Subcutaneous adipose tissue (tissue), 4 donors: ENCODE data around the gene INTS7. TPM values are rescaled to one million over a fixed set of nuclear protein-coding genes. Genes with fewer than 3 reads are reported as not detected.

Experiments
- total RNA-seq, 4 donors: library from RNA; depleted of rRNA; stranded (reverse); fragments of >200 nt; gene quantifications; one replicate each; pipeline ENCODE4 v1.1.0, GENCODE V29; 2016
- TF ChIP-seq, protein P1 (sequence below): fragments of 450-650 bp; IDR thresholded peaks from one replicate; pipeline ENCODE4 v1.5.1; 2016; ENCODE audit warnings: low read depth, mild to moderate bottlenecking, control low read depth, antibody characterized with exemption, moderate library complexity

The INTS7 gene
- total RNA-seq, 4 donors from 2014 or later, result 4.0 to 11.6 (median 6.6) TPM

- TF ChIP-seq, protein P1, sequence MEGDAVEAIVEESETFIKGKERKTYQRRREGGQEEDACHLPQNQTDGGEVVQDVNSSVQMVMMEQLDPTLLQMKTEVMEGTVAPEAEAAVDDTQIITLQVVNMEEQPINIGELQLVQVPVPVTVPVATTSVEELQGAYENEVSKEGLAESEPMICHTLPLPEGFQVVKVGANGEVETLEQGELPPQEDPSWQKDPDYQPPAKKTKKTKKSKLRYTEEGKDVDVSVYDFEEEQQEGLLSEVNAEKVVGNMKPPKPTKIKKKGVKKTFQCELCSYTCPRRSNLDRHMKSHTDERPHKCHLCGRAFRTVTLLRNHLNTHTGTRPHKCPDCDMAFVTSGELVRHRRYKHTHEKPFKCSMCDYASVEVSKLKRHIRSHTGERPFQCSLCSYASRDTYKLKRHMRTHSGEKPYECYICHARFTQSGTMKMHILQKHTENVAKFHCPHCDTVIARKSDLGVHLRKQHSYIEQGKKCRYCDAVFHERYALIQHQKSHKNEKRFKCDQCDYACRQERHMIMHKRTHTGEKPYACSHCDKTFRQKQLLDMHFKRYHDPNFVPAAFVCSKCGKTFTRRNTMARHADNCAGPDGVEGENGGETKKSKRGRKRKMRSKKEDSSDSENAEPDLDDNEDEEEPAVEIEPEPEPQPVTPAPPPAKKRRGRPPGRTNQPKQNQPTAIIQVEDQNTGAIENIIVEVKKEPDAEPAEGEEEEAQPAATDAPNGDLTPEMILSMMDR, result no peak
Measured at GRCh38 chr1:212073490-212073889, 38.1 kb upstream of the INTS7 start.

- TF ChIP-seq, protein P1, result no peak
Measured at GRCh38 chr1:212072047-212072446, 36.7 kb upstream of the INTS7 start.

GRCh38 chr1:212070720-212071302, 35.5 kb upstream of the INTS7 start:
- TF ChIP-seq, protein P1, result no peak

GRCh38 chr1:212067787-212068186, 32.4 kb upstream of the INTS7 start:
- TF ChIP-seq, protein P1, result no peak

DNA sequence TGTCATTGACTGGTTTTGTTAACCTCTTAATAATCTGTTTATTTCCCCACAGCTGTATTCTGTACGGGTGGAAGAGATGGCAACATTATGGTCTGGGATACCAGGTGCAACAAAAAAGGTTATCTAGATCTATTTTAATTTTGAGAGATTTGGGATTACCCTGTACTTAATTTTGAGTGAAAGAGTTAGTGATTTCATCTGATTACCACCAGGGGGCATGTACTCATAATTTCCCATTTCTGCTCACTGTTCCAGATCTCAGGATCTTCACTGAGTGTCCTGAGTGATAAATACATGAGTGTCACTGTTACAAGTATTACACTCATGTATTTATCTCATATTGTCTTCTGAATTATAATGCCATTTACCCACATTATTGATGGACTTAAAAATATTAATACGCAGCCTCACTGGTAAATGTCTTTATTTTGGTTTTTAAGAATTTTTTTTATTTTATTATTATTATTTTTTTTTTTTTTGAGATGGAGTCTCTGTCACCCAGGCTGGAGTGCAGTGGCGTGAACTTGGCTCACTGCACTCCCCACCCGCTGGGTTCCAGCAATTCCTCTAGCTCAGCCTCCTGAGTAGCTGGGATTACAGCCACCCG, 27.6 kb upstream of the INTS7 start:
- TF ChIP-seq, protein P1, result no peak

- TF ChIP-seq, protein P1, result no peak
Measured at GRCh38 chr1:212060632-212061472, 25.5 kb upstream of the INTS7 start.

DNA sequence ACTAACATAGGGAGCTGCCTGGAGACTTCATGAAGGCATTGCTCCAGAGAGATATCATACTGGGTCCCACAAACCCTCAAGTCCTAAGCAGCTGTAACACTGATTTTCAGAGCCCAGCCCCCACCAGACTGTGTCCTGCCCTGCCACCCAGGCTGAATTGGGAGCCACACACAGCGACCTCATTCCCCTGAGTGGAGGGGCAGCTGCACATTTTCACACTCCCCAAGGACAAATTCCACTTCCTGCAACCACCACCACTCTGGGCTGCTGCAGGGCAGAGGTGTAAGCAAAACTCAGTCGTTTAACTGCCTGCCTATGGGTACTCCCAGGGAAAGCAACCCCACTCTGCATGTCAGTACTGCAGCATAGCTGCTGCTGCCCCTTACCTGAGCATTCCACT, 20.0 kb upstream of the INTS7 start:
- TF ChIP-seq, protein P1, result no peak
